Omental fat pad (tissue), 4 donors: ENCODE measurements around the gene HIVEP2. TPM values are rescaled to one million over a fixed set of nuclear protein-coding genes. Genes with fewer than 3 reads are reported as not detected.

Experiments
- ATAC-seq: fragments of 150-250 bp; one replicate; pipeline ENCODE4 v1.9.1; 2016; ENCODE audit warnings: mild to moderate bottlenecking, moderate library complexity; ENCODE audit not compliant: low FRiP score
- DNase-seq: peaks from one replicate; pipeline ENCODE4 v3.0.0-alpha.2; 2019; ENCODE audit warnings: low spot score
- total RNA-seq, 4 donors: library from RNA; depleted of rRNA; stranded (reverse); fragments of >200 nt; gene quantifications; one replicate each; pipeline ENCODE4 v1.1.0, GENCODE V29; 2016
- TF ChIP-seq, protein P1 (sequence below), 3 donors: fragments of 450-650 bp; IDR thresholded peaks; one replicate each; pipeline ENCODE4 v1.5.1; 2016 to 2017; ENCODE audit warnings: antibody characterized with exemption in 3 of 3, mild to moderate bottlenecking in 3 of 3, moderate library complexity in 2 of 3

The HIVEP2 gene
- total RNA-seq, 4 donors from 2014 or later = 14.9 to 47.3 (median 26.9) TPM

GRCh38 chr6:142912125-142912524, 32.9 kb downstream of the HIVEP2 start:
- ATAC-seq (no peak), DNase-seq (no peak)
- TF ChIP-seq, protein P1, sequence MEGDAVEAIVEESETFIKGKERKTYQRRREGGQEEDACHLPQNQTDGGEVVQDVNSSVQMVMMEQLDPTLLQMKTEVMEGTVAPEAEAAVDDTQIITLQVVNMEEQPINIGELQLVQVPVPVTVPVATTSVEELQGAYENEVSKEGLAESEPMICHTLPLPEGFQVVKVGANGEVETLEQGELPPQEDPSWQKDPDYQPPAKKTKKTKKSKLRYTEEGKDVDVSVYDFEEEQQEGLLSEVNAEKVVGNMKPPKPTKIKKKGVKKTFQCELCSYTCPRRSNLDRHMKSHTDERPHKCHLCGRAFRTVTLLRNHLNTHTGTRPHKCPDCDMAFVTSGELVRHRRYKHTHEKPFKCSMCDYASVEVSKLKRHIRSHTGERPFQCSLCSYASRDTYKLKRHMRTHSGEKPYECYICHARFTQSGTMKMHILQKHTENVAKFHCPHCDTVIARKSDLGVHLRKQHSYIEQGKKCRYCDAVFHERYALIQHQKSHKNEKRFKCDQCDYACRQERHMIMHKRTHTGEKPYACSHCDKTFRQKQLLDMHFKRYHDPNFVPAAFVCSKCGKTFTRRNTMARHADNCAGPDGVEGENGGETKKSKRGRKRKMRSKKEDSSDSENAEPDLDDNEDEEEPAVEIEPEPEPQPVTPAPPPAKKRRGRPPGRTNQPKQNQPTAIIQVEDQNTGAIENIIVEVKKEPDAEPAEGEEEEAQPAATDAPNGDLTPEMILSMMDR (IDR thresholded peaks at IDR 0.05) = no peak

GRCh38 chr6:142911430-142911829, 33.5 kb downstream of the HIVEP2 start:
- TF ChIP-seq, protein P1 (IDR thresholded peaks at IDR 0.05) = no peak
- no peak for DNase-seq
- ATAC-seq = no peak

DNA sequence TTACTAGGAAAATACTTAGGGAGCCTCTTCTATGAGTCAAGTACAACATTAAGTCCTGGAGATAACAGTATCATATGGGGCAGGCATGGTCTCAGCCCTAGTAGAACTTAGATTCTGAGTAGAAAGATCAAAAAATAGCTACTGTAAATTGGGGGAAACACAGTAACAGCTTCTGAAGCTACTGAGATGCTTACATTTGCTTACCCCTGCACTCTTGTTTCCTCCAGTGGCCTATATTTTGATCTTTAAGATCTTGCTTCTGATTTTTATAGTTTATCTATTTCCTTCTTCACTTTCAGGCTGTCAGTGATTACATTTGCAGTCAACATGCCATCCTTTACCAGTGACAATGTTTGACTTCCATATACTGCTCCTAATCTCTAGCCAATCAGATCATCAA, 35.3 kb downstream of the HIVEP2 start:
- TF ChIP-seq, protein P1 (IDR thresholded peaks at IDR 0.05) = no peak
- ATAC-seq (no peak), DNase-seq (no peak)

GRCh38 chr6:142908235-142908634, 36.7 kb downstream of the HIVEP2 start:
- no peak for DNase-seq
- ATAC-seq = no peak
- TF ChIP-seq, protein P1 (IDR thresholded peaks at IDR 0.05) = no peak

DNA sequence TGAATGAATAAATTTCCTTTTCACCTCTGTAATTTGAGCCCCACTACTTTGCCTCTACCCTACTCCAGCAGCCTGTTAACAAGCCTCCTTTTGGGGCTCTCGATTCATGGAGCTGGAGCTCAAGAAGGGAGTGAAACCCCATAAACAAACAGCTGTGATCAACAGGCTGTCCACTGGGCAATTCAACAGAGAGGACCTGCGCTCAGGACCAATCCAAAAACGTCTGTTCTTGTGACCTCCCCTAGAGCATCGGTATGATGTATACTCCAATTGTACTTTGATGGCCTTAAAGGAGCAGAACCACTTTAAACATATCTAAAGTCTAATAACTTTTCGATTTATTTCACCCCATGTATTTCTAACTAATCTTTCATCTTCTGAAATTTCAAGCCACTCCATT, 37.4 kb downstream of the HIVEP2 start:
- ATAC-seq = no peak
- TF ChIP-seq, protein P1 (IDR thresholded peaks at IDR 0.05) = no peak
- DNase-seq = no peak

DNA sequence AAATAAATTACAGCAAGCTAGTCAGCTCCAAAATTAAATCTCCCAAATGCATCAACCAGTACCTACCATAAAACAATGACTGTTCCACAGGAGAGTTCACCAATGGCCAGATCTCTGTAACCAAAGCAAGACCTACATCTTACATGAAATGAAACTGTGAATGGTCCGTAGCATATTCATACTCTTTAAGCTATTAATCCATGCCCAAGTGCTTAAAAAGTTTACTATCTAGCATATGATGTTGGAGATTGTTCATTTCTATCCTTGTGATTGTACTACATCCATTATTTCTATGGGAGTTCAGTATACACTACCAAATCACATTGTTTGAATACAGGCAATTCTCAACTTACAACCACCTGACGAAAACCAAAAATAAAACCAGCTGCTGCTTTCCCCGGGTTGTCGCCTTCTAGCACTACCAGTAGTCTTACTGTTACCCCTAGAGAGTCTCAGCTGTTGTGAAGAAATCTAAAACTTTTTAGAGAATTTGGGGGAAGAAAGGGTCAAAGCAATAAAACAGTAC, 38.0 kb downstream of the HIVEP2 start:
- TF ChIP-seq, protein P1 (IDR thresholded peaks at IDR 0.05) = no peak
- DNase-seq = no peak
- no peak for ATAC-seq

DNA sequence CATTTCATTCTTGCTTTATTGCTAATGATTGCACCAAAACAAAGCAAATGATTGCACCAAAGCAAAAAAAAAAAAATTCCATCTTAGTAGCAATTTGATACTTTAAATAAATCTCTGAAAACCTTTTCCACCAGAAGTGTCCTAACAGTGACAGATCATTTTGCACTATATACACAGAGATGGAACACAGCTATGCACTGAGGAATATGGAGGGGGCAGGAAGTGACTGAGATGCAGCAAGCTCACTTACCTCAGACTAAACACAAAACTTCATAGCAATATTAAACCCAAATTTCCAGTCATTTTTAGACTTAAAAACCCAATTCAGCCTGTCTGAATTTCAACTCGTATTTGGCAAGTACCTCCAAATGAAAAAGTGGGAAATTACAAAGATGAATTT, 41.2 kb downstream of the HIVEP2 start:
- ATAC-seq (no peak), DNase-seq (no peak)
- TF ChIP-seq, protein P1 (IDR thresholded peaks at IDR 0.05) = no peak
